Hepatocyte (in vitro differentiated cells): ENCODE results near the gene OPA1.

Experiments
- CTCF ChIP-seq: fragments of 200-600 bp; sonication (generic); IDR thresholded peaks from 2 replicates; pipeline ENCODE4 v1.5.1; 2016; ENCODE audit warnings: antibody characterized with exemption, mild to moderate bottlenecking; ENCODE audit not compliant: poor library complexity
- EZH2phosphoT487 ChIP-seq: fragments of 200-600 bp; sonication (generic); IDR thresholded peaks from one replicate; pipeline ENCODE4 v1.6.1; 2018; ENCODE audit warnings: antibody characterized with exemption, mild to moderate bottlenecking, low read depth, moderate library complexity; ENCODE audit not compliant: unreplicated experiment, severe bottlenecking

- TF ChIP-seq CTCF = no peak
- TF ChIP-seq EZH2phosphoT487 = no peak
Observed at GRCh38 chr3:193574488-193575070, 18.4 kb upstream of the OPA1 start.
